Naive thymus-derived CD4-positive, alpha-beta T cell (primary cell): ENCODE measurements around the gene AKTIP. TPM values are rescaled to one million over a fixed set of nuclear protein-coding genes. Genes with fewer than 3 reads are reported as not detected.

ENCODE experiments used
- ATAC-seq: fragments of 150-1000 bp; cut with Tn5 transposase; 2 replicates; pipeline ENCODE4 v1.10.0; 2021; ENCODE audit warnings: mild to moderate bottlenecking, moderate library complexity
- CTCF ChIA-PET: fragments of 350-600 bp; sonication (Branson Sonifier 250); formaldehyde crosslinking; loops from one replicate; lab custom pipeline; 2021; ENCODE audit warnings: antibody characterized with exemption; lab: Charles Lee
- POLR2A ChIA-PET: fragments of 350-600 bp; sonication (Branson Sonifier 250); formaldehyde crosslinking; loops from one replicate; lab custom pipeline; 2021; ENCODE audit warnings: antibody characterized with exemption, inconsistent platforms; lab: Charles Lee
- DNase-seq, 9 donors: peaks; one replicate each; pipeline versions ENCODE4 v3.0.0 to v3.0.0-alpha.2; 2020 to 2022; ENCODE audit warnings: mixed read lengths in 1 of 9
- H3K27ac ChIP-seq: one replicate; pipeline ENCODE4 v1.7.0; 2013; ENCODE audit warnings: mild to moderate bottlenecking, low read depth, low read length, moderate library complexity
- H3K27me3 ChIP-seq, 2 donors: one replicate each; pipeline ENCODE4 v1.7.0; 2013; ENCODE audit warnings: low read length in 2 of 2, mild to moderate bottlenecking in 2 of 2, moderate library complexity in 2 of 2; ENCODE audit not compliant: control insufficient read depth in 2 of 2, insufficient read depth in 2 of 2
- H3K36me3 ChIP-seq, 3 experiments: 1 replicate in 2 of 3; 2 replicates in 1 of 3; pipeline ENCODE4 v1.7.0; 2013; ENCODE audit warnings: low read length in 3 of 3, mild to moderate bottlenecking in 3 of 3, moderate library complexity in 1 of 3; ENCODE audit not compliant: insufficient read depth in 3 of 3, control insufficient read depth in 2 of 3
- H3K4me1 ChIP-seq, 2 donors: one replicate each; pipeline ENCODE4 v1.7.0; 2013; ENCODE audit warnings: low read length in 2 of 2, mild to moderate bottlenecking in 2 of 2, moderate library complexity in 1 of 2; ENCODE audit not compliant: control insufficient read depth in 2 of 2, insufficient read depth in 2 of 2
- H3K4me3 ChIP-seq: 2 replicates; pipeline ENCODE4 v1.7.0; 2013; ENCODE audit warnings: mild to moderate bottlenecking, low read length
- H3K9me3 ChIP-seq, 3 experiments: 1 replicate in 2 of 3; 2 replicates in 1 of 3; pipeline ENCODE4 v1.7.0; 2013; ENCODE audit warnings: low read length in 3 of 3; ENCODE audit not compliant: control insufficient read depth in 2 of 3
- H3K27ac Mint-ChIP-seq, 9 donors: one replicate each; pipeline ENCODE4 v1.8.0; 2020 to 2022; ENCODE audit warnings: mixed read lengths in 9 of 9, mild to moderate bottlenecking in 8 of 9, moderate library complexity in 5 of 9, inconsistent platforms in 2 of 9
- H3K27me3 Mint-ChIP-seq, 5 donors: one replicate each; pipeline ENCODE4 v1.8.0; 2021 to 2022; ENCODE audit warnings: mixed read lengths in 5 of 5, mild to moderate bottlenecking in 1 of 5
- H3K36me3 Mint-ChIP-seq, 5 donors: one replicate each; pipeline ENCODE4 v1.8.0; 2020 to 2022; ENCODE audit warnings: mixed read lengths in 5 of 5, mild to moderate bottlenecking in 3 of 5, inconsistent platforms in 1 of 5
- H3K4me1 Mint-ChIP-seq, 7 donors: one replicate each; pipeline ENCODE4 v1.8.0; 2020 to 2022; ENCODE audit warnings: mixed read lengths in 7 of 7, mild to moderate bottlenecking in 3 of 7, inconsistent platforms in 1 of 7
- H3K4me3 Mint-ChIP-seq, 10 donors: one replicate each; pipeline ENCODE4 v1.8.0; 2020 to 2022; ENCODE audit warnings: mild to moderate bottlenecking in 10 of 10, mixed read lengths in 10 of 10, moderate library complexity in 6 of 10, inconsistent platforms in 2 of 10
- H3K9me3 Mint-ChIP-seq, 11 donors: one replicate each; pipeline ENCODE4 v1.8.0; 2020 to 2022; ENCODE audit warnings: mixed read lengths in 11 of 11, mild to moderate bottlenecking in 4 of 11, inconsistent platforms in 1 of 11, moderate library complexity in 1 of 11
- intact Hi-C, 2 donors: fragments of 100-400 bp; cut with micrococcal nuclease; formaldehyde crosslinking; loops; one replicate each; pipeline ENCODE4 v1.15.1; 2023
- polyA plus RNA-seq, 2 donors: library from polyadenylated mRNA; unstranded; fragments of 300-500 nt; fragmentation: Illumina TruSeq; gene quantifications; one replicate each; pipeline ENCODE4 v1.2.3, GENCODE V29; 2021
- total RNA-seq, 6 experiments: library from RNA in 5 of 6; stranded (reverse) in 5 of 6; gene quantifications; 1 replicate in 5 of 6; 2 replicates in 1 of 6; pipeline ENCODE4 v1.2.3 and lab custom pipeline; 2021 to 2026

AKTIP gene
- total and polyA plus RNA-seq, 7 experiments from 2014 or later: 42.9 to 130 (median 102) TPM

DNA sequence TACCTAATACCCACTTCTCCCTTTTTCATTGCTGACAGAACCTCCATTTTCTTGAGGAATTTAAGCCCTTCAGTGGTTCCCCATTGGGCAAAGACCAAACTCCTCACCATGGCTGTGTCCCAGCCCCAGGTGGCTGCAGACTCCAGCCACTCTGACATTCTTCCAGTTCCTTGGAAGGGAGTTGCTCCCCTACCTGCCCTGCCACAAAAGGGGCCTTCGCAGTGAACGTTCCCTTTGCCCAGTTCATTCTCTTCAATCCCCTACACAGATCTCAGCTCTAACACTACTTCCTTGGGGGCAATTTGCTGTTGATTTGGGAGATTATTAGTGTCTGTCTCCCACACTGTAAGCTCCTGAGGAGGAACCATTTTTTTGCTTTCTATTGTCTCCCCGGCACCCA lies 3.2 kb upstream of the AKTIP start:
- DNase-seq (no peak), ATAC-seq (no peak)
- H3K27me3 Mint-ChIP-seq: no peaks in the 10 kb centered on the region
- no peaks in the 10 kb centered on the region for H3K27me3 ChIP-seq
- no peaks in the 10 kb centered on the region for H3K9me3 ChIP-seq
- intact Hi-C loops: no loop called here
- ChIA-PET POLR2A (interaction anchor here (0.8 to 2.2 kb wide), 3 partner anchors 49 to 72 kb away, joined by 4 to 7 read pairs (median 4); partner anchors contain the start of gene RBL2), CTCF (no interaction called here)
- H3K27ac ChIP-seq: no peak overlapping the region
- H3K9me3 Mint-ChIP-seq: peaks cover 0 to 3% (median 0%) of the 10 kb centered on the region in 11 donors
- no peak overlapping the region for H3K27ac Mint-ChIP-seq
- peaks cover 18 to 31% of the 10 kb centered on the region in 2 donors for H3K4me1 ChIP-seq
- H3K36me3 ChIP-seq: no peaks in the 10 kb centered on the region
- peaks cover 20 to 48% (median 32%) of the 10 kb centered on the region in 7 donors for H3K4me1 Mint-ChIP-seq
- H3K4me3 ChIP-seq: no peak overlapping the region
- H3K4me3 Mint-ChIP-seq: no peak overlapping the region
- H3K36me3 Mint-ChIP-seq: peaks cover 0 to 11% (median 0%) of the 10 kb centered on the region in 5 donors

DNA sequence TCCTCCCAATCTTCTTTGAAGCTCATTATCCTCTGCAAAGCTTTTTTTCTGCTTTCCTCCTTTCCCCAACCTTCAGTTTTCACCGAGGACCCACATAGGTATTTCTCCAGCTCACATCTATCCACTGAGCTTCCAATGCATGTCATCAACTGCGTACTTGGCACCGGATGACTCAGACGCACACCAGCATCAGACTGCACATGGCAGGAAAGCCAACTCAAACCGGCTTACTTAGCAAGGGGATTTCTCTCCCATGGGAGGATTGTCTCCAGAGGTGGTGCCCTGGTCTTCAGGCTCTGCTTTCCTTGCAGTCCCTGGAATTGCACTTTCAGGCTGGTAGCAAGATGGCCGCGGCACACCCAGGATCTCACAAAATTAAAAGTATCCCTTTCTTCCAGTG lies 1.7 kb upstream of the AKTIP start:
- no peaks in the 10 kb centered on the region for H3K27me3 Mint-ChIP-seq
- Histone ChIP-seq H3K4me1 (peaks cover 21 to 32% of the 10 kb centered on the region in 2 donors), H3K4me3 (peak overlapping the region; percentile 66), H3K27ac (peak overlapping the region; percentile 79), H3K36me3 (no peaks in the 10 kb centered on the region), H3K9me3 (no peaks in the 10 kb centered on the region), H3K27me3 (no peaks in the 10 kb centered on the region)
- peak overlapping the region; percentile 84 to 98 (median 92) for H3K27ac Mint-ChIP-seq
- ChIA-PET CTCF (interaction anchor here (0.6 to 1.3 kb wide), 3 partner anchors 29 to 88 kb away, joined by 3 to 6 read pairs (median 5); no protein-coding TSS in a partner anchor), POLR2A (interaction anchor here (0.9 to 4.8 kb wide), 7 partner anchors 12 to 131 kb away, joined by 3 to 136 read pairs (median 6); partner anchors contain the start of gene RBL2)
- H3K4me3 Mint-ChIP-seq: peak overlapping the region; percentile 86 to 97 (median 94)
- DNase-seq: peak in 3 of 9 donors; percentile 34 to 38 (median 35)
- H3K9me3 Mint-ChIP-seq: peaks cover 0 to 1% (median 0%) of the 10 kb centered on the region in 11 donors
- intact Hi-C loops: loop anchor here in 1 of 2 donors (5.0 kb wide), 1 partner anchor 132 kb away; no protein-coding TSS in a partner anchor
- peaks cover 0 to 22% (median 5%) of the 10 kb centered on the region in 5 donors for H3K36me3 Mint-ChIP-seq
- peaks cover 27 to 47% (median 33%) of the 10 kb centered on the region in 7 donors for H3K4me1 Mint-ChIP-seq
- no peak for ATAC-seq

- intact Hi-C loops: loop anchor here (1.0 to 5.0 kb wide), 12 partner anchors 14 to 449 kb away; partner anchors contain the start of genes FTO (in 2 of the 2) and CHD9 (in 1 of the 2)
- H3K4me3 Mint-ChIP-seq: peak overlapping the region; percentile 86 to 97 (median 94)
Measured at GRCh38 chr16:53503991-53504663, 1.1 kb upstream of the AKTIP start.

GRCh38 chr16:53503270-53503923 lies 388 bp upstream of the AKTIP start:
- peaks cover 36 to 54% (median 45%) of the 10 kb centered on the region in 7 donors for H3K4me1 Mint-ChIP-seq
- peaks cover 0 to 28% (median 14%) of the 10 kb centered on the region in 5 donors for H3K36me3 Mint-ChIP-seq
- no peaks in the 10 kb centered on the region for H3K27me3 Mint-ChIP-seq
- Histone ChIP-seq H3K4me3 (peak overlapping the region; percentile 66), H3K27ac (peak overlapping the region; percentile 79), H3K4me1 (peaks cover 25 to 38% of the 10 kb centered on the region in 2 donors), H3K9me3 (no peaks in the 10 kb centered on the region), H3K27me3 (no peaks in the 10 kb centered on the region), H3K36me3 (peaks cover 0 to 9% (median 0%) of the 10 kb centered on the region in 3 experiments)
- POLR2A ChIA-PET: interaction anchor here (0.6 to 4.8 kb wide), 14 partner anchors 11 to 220 kb away, joined by 3 to 136 read pairs (median 6); partner anchors contain the start of gene RBL2
- intact Hi-C loops: loop anchor here (1.0 to 5.0 kb wide), 12 partner anchors 15 to 449 kb away; partner anchors contain the start of genes FTO (in 2 of the 2) and CHD9 (in 1 of the 2)
- H3K4me3 Mint-ChIP-seq: peak overlapping the region; percentile 86 to 97 (median 94)
- peaks cover 0 to 1% (median 0%) of the 10 kb centered on the region in 11 donors for H3K9me3 Mint-ChIP-seq
- peak overlapping the region; percentile 82 to 98 (median 92) for H3K27ac Mint-ChIP-seq
- peak; percentile 94 for ATAC-seq
- peak; percentile 94 to 100 (median 100) for DNase-seq
- CTCF ChIA-PET: interaction anchor here (0.9 to 1.3 kb wide), 3 partner anchors 28 to 68 kb away, joined by 3 to 5 read pairs (median 4); no protein-coding TSS in a partner anchor

More at GRCh38 chr16:53503991-53504663, 1.1 kb upstream of the AKTIP start:
- ATAC-seq: no peak
- Histone ChIP-seq H3K27ac (peak overlapping the region; percentile 79), H3K9me3 (no peaks in the 10 kb centered on the region), H3K4me1 (peaks cover 21 to 33% of the 10 kb centered on the region in 2 donors), H3K36me3 (peaks cover 0 to 2% (median 0%) of the 10 kb centered on the region in 3 experiments), H3K4me3 (peak overlapping the region; percentile 66), H3K27me3 (no peaks in the 10 kb centered on the region)
- H3K36me3 Mint-ChIP-seq: peaks cover 0 to 23% (median 8%) of the 10 kb centered on the region in 5 donors
- ChIA-PET POLR2A (interaction anchor here (0.9 to 4.8 kb wide), 14 partner anchors 11 to 221 kb away, joined by 3 to 136 read pairs (median 6); partner anchors contain the start of gene RBL2), CTCF (interaction anchor here (0.6 to 1.3 kb wide), 3 partner anchors 28 to 87 kb away, joined by 3 to 6 read pairs (median 5); no protein-coding TSS in a partner anchor)
- H3K9me3 Mint-ChIP-seq: peaks cover 0 to 1% (median 0%) of the 10 kb centered on the region in 11 donors
- DNase-seq: peak in 3 of 9 donors; percentile 27 to 39 (median 36)
- peak overlapping the region; percentile 84 to 98 (median 92) for H3K27ac Mint-ChIP-seq
- no peaks in the 10 kb centered on the region for H3K27me3 Mint-ChIP-seq
- peaks cover 29 to 46% (median 37%) of the 10 kb centered on the region in 7 donors for H3K4me1 Mint-ChIP-seq

DNA sequence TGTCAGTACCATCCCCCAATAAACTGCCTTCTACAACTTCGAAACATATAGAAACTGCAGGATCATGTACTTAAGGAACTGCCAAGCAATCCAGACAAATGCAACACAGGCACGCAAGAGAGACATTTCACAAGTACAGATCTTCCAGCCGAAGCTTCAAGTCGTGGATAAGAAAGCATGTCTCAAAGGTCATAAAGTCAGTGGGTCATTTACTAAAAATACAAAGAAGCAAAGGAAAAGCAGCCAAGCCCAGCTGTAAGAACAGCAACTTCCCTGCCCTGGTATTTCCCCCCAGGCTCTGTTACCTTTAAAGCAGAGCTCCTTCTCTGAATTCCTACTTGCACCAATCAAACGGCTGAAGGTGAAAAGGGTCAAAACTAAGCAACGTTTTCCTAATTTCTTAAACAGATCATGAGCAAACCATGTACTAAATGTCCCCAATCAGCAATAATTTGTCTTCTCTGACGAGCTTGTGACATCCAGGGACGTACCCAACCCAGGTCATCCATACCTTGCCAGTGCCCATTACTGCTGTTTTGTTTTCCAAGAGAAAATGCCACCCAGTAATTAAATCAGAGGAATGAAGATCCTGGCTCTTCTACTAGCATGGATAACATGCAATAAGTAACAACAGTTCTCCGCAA lies 1.7 kb downstream of the AKTIP start:
- CTCF ChIA-PET: interaction anchor here (0.6 to 1.1 kb wide), 3 partner anchors 33 to 128 kb away, joined by 3 to 4 read pairs (median 3); no protein-coding TSS in a partner anchor
- intact Hi-C loops: loop anchor here in 1 of 2 donors (5.0 kb wide), 1 partner anchor 129 kb away; no protein-coding TSS in a partner anchor
- Histone ChIP-seq H3K27me3 (no peaks in the 10 kb centered on the region), H3K27ac (peak overlapping the region; percentile 80), H3K36me3 (peaks cover 0 to 29% (median 2%) of the 10 kb centered on the region in 3 experiments), H3K9me3 (no peaks in the 10 kb centered on the region), H3K4me3 (peak overlapping the region; percentile 58), H3K4me1 (peaks cover 25 to 38% of the 10 kb centered on the region in 2 donors)
- no peak for ATAC-seq
- Mint-ChIP-seq H3K4me1 (peaks cover 37 to 70% (median 57%) of the 10 kb centered on the region in 7 donors), H3K4me3 (peak overlapping the region; percentile 86 to 100 (median 97)), H3K9me3 (peaks cover 0 to 1% (median 0%) of the 10 kb centered on the region in 11 donors), H3K27ac (peak overlapping the region; percentile 47 to 96 (median 94)), H3K36me3 (peaks cover 0 to 37% (median 27%) of the 10 kb centered on the region in 5 donors), H3K27me3 (no peaks in the 10 kb centered on the region)
- POLR2A ChIA-PET: interaction anchor here (0.9 to 4.8 kb wide), 8 partner anchors 11 to 66 kb away, joined by 3 to 136 read pairs (median 10); partner anchors contain the start of gene RBL2
- no peak for DNase-seq
